Measurements from ENCODE around the gene IL18R1.

The IL18R1 gene

GRCh38 chr2:102424754-102425153, 69.2 kb downstream of the IL18R1 start:
- Histone ChIP-seq H3K4me1 (ENCODE audit: low read length) (no peaks in the 10 kb centered on the region), H3K9me3 (replicated peaks; ENCODE audit: insufficient read depth, low read length) (no peaks in the 10 kb centered on the region), H3K27me3 (replicated peaks; ENCODE audit: insufficient read depth, low read length) (no peaks in the 10 kb centered on the region), H3K4me2 (ENCODE audit: low read depth, low read length) (no peak overlapping the region), H3F3A (ENCODE audit: insufficient read depth, low read length) (no peaks in the 10 kb centered on the region), H3K27ac (ENCODE audit: low read length) (no peak overlapping the region), H3K36me3 (replicated peaks; ENCODE audit: insufficient read depth, low read length) (no peaks in the 10 kb centered on the region), H2AFZ (ENCODE audit: low read length) (no peak overlapping the region), H3K9ac (ENCODE audit: low read length) (no peak overlapping the region), H3K4me3 (ENCODE audit: low read length) (no peak overlapping the region), H3K9me2 (replicated peaks; ENCODE audit: insufficient read depth, low read length) (no peaks in the 10 kb centered on the region), H4K20me1 (ENCODE audit: insufficient read depth, low read length) (no peaks in the 10 kb centered on the region), H3K79me2 (ENCODE audit: low read length) (no peaks in the 10 kb centered on the region)
- DNase-seq = no peak
- no peak for TF ChIP-seq EZH2phosphoT487 (IDR thresholded peaks at IDR 0.05; ENCODE audit: low read length)
- TF ChIP-seq CTCF (IDR thresholded peaks at IDR 0.05; ENCODE audit: low read length) = no peak
- TF ChIP-seq EZH2 (optimal IDR thresholded peaks at IDR 0.05; ENCODE audit: low read depth, low read length) = no peak

- TF ChIP-seq EZH2phosphoT487 (IDR thresholded peaks at IDR 0.05; ENCODE audit: low read length) (no peak), EZH2 (optimal IDR thresholded peaks at IDR 0.05; ENCODE audit: low read depth, low read length) (no peak), CTCF (IDR thresholded peaks at IDR 0.05; ENCODE audit: low read length) (no peak)
- no peak overlapping the region for H2AFZ ChIP-seq (ENCODE audit: low read length)
- no peaks in the 10 kb centered on the region for H3K27me3 ChIP-seq (replicated peaks; ENCODE audit: insufficient read depth, low read length)
- H3K9me3 ChIP-seq (replicated peaks; ENCODE audit: insufficient read depth, low read length) = no peaks in the 10 kb centered on the region
- H3K36me3 ChIP-seq (replicated peaks; ENCODE audit: insufficient read depth, low read length) = no peaks in the 10 kb centered on the region
- H3K9me2 ChIP-seq (replicated peaks; ENCODE audit: insufficient read depth, low read length) = no peaks in the 10 kb centered on the region
- DNase-seq = no peak
- no peaks in the 10 kb centered on the region for H3K4me1 ChIP-seq (ENCODE audit: low read length)
- H3K4me2 ChIP-seq (ENCODE audit: low read depth, low read length) = no peak overlapping the region
- H3K79me2 ChIP-seq (ENCODE audit: low read length) = no peaks in the 10 kb centered on the region
- no peak overlapping the region for H3K9ac ChIP-seq (ENCODE audit: low read length)
- no peak overlapping the region for H3K4me3 ChIP-seq (ENCODE audit: low read length)
- H3K27ac ChIP-seq (ENCODE audit: low read length) = no peak overlapping the region
- no peaks in the 10 kb centered on the region for H4K20me1 ChIP-seq (ENCODE audit: insufficient read depth, low read length)
- no peaks in the 10 kb centered on the region for H3F3A ChIP-seq (ENCODE audit: insufficient read depth, low read length)
These were observed 70.0 kb downstream of the IL18R1 start for GRCh38 chr2:102425441-102426132.

DNA sequence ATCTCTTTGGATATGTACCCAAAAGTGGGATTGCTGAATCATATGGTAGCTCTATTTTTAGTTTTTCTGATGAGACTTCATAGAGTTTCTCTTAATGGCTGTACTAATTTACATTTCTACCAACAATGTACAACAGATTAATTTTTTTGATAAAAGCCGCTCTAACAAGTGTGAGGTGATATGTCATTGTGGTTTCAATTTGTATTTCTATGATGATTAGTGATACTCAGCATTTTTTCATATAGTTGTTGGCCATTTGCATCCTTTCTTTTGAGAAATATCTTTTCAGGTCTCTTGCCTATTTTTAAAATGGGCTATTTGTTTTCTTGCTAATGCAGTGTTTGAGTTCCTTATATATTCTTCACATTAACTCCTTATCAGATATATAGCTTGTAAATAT, 71.7 kb downstream of the IL18R1 start:
- Histone ChIP-seq H3K9me3 (replicated peaks; ENCODE audit: insufficient read depth, low read length) (no peaks in the 10 kb centered on the region), H3K4me2 (ENCODE audit: low read depth, low read length) (no peak overlapping the region), H3K36me3 (replicated peaks; ENCODE audit: insufficient read depth, low read length) (no peaks in the 10 kb centered on the region), H3K4me3 (ENCODE audit: low read length) (no peak overlapping the region), H3K27ac (ENCODE audit: low read length) (no peak overlapping the region), H3K27me3 (replicated peaks; ENCODE audit: insufficient read depth, low read length) (no peaks in the 10 kb centered on the region), H3F3A (ENCODE audit: insufficient read depth, low read length) (no peaks in the 10 kb centered on the region), H4K20me1 (ENCODE audit: insufficient read depth, low read length) (no peaks in the 10 kb centered on the region), H3K4me1 (ENCODE audit: low read length) (no peaks in the 10 kb centered on the region), H2AFZ (ENCODE audit: low read length) (no peak overlapping the region), H3K9me2 (replicated peaks; ENCODE audit: insufficient read depth, low read length) (no peaks in the 10 kb centered on the region), H3K79me2 (ENCODE audit: low read length) (no peaks in the 10 kb centered on the region), H3K9ac (ENCODE audit: low read length) (no peak overlapping the region)
- DNase-seq = no peak
- TF ChIP-seq CTCF (IDR thresholded peaks at IDR 0.05; ENCODE audit: low read length) (no peak), EZH2phosphoT487 (IDR thresholded peaks at IDR 0.05; ENCODE audit: low read length) (no peak)

Data from MM.1S (cell line).